Breast epithelium (tissue), 4 donors: ENCODE data around the gene GPR21. TPM values are rescaled to one million over a fixed set of nuclear protein-coding genes. Genes with fewer than 3 reads are reported as not detected.

ENCODE experiments used
- DNase-seq, 2 donors: peaks; one replicate each; pipeline ENCODE4 v3.0.0-alpha.2; 2019; ENCODE audit warnings: low spot score in 2 of 2
- H3K27ac ChIP-seq, 2 donors: fragments of 200-600 bp; sonication (generic) in 1 of 2; one replicate each; pipeline ENCODE4 v1.5.1; 2016 to 2019; ENCODE audit warnings: mild to moderate bottlenecking in 1 of 2
- H3K27me3 ChIP-seq, 2 donors: fragments of 200-600 bp; sonication (generic) in 1 of 2; one replicate each; pipeline versions ENCODE4 v1.5.1 to v1.6.0; 2017 to 2019; ENCODE audit warnings: control low read depth in 1 of 2, mild to moderate bottlenecking in 1 of 2
- H3K36me3 ChIP-seq: fragments of 200-600 bp; one replicate; pipeline ENCODE4 v1.5.1; 2019
- H3K4me1 ChIP-seq, 2 donors: fragments of 200-600 bp; sonication (generic); one replicate each; pipeline ENCODE4 v1.5.1; 2016 to 2019; ENCODE audit warnings: control low read depth in 1 of 2
- H3K4me3 ChIP-seq, 3 donors: fragments of 200-600 bp; sonication (generic); 1 replicate in 2 of 3; 2 replicates in 1 of 3; pipeline ENCODE4 v1.5.1; 2016 to 2019; ENCODE audit warnings: mild to moderate bottlenecking in 3 of 3, moderate library complexity in 2 of 3
- H3K9me3 ChIP-seq, 2 donors: fragments of 200-600 bp; sonication (generic) in 1 of 2; one replicate each; pipeline ENCODE4 v1.5.1; 2016 to 2019; ENCODE audit warnings: control low read depth in 1 of 2
- CTCF ChIP-seq, 3 donors: fragments of 450-650 bp; IDR thresholded peaks; one replicate each; pipeline ENCODE4 v1.5.1; 2016 to 2017; ENCODE audit warnings: antibody characterized with exemption in 3 of 3, mild to moderate bottlenecking in 3 of 3, moderate library complexity in 3 of 3
- POLR2A ChIP-seq: fragments of 450-650 bp; IDR thresholded peaks from one replicate; pipeline ENCODE4 v1.6.1; 2016; ENCODE audit warnings: antibody characterized with exemption, mild to moderate bottlenecking, moderate library complexity
- POLR2AphosphoS5 ChIP-seq, 3 donors: sonication (generic); formaldehyde crosslinking; IDR thresholded peaks; one replicate each; pipeline ENCODE4 v1.6.1; 2017; ENCODE audit warnings: antibody characterized with exemption in 3 of 3
- intact Hi-C: fragments of 100-400 bp; cut with DNase I; formaldehyde crosslinking; loops from one replicate; pipeline ENCODE4 v1.15.1; 2023; ENCODE audit warnings: low total_unique reads
- total RNA-seq, 3 donors: library from RNA; depleted of rRNA; stranded (reverse); fragments of >200 nt; gene quantifications; one replicate each; pipeline ENCODE4 v1.1.0, GENCODE V29; 2016

The GPR21 gene
- total RNA-seq, 3 donors from 2014 or later = 3.3 to 6.7 TPM; not detected in 1

GRCh38 chr9:123044586-123044985, 11.1 kb downstream of the GPR21 start:
- Histone ChIP-seq H3K27ac (no peak overlapping the region), H3K27me3 (no peaks in the 10 kb centered on the region), H3K9me3 (no peaks in the 10 kb centered on the region), H3K36me3 (no peaks in the 10 kb centered on the region), H3K4me1 (no peaks in the 10 kb centered on the region), H3K4me3 (no peak overlapping the region)
- no peak for DNase-seq
- intact Hi-C loops = no loop called here
- TF ChIP-seq POLR2A (no peak), POLR2AphosphoS5 (IDR thresholded peaks at IDR 0.05) (no peak), CTCF (IDR thresholded peaks at IDR 0.05) (no peak)

GRCh38 chr9:123046406-123047195, 13.1 kb downstream of the GPR21 start:
- H3K4me3 ChIP-seq = no peak overlapping the region
- no peak for DNase-seq
- TF ChIP-seq POLR2AphosphoS5 (IDR thresholded peaks at IDR 0.05) = no peak
- no peaks in the 10 kb centered on the region for H3K4me1 ChIP-seq
- intact Hi-C loops = no loop called here
- H3K27ac ChIP-seq = no peak overlapping the region
- no peaks in the 10 kb centered on the region for H3K36me3 ChIP-seq
- H3K9me3 ChIP-seq = no peaks in the 10 kb centered on the region
- H3K27me3 ChIP-seq = no peaks in the 10 kb centered on the region

GRCh38 chr9:123048748-123049147, 15.3 kb downstream of the GPR21 start:
- H3K36me3 ChIP-seq = no peaks in the 10 kb centered on the region
- H3K9me3 ChIP-seq = no peaks in the 10 kb centered on the region
- intact Hi-C loops = no loop called here
- no peaks in the 10 kb centered on the region for H3K27me3 ChIP-seq
- no peaks in the 10 kb centered on the region for H3K4me1 ChIP-seq
- TF ChIP-seq POLR2AphosphoS5 (IDR thresholded peaks at IDR 0.05) (no peak), POLR2A (no peak), CTCF (IDR thresholded peaks at IDR 0.05) (no peak)
- peak overlapping the region in 1 of 2 donors; percentile 39 for H3K27ac ChIP-seq
- no peak overlapping the region for H3K4me3 ChIP-seq
- DNase-seq = no peak

- no peak for TF ChIP-seq POLR2AphosphoS5 (IDR thresholded peaks at IDR 0.05)
- TF ChIP-seq CTCF (IDR thresholded peaks at IDR 0.05) = no peak
- no peak for TF ChIP-seq POLR2A
- Histone ChIP-seq H3K4me1 (no peaks in the 10 kb centered on the region), H3K4me3 (no peak overlapping the region), H3K36me3 (no peaks in the 10 kb centered on the region), H3K27me3 (no peaks in the 10 kb centered on the region), H3K9me3 (no peaks in the 10 kb centered on the region), H3K27ac (peak overlapping the region in 1 of 2 donors; percentile 8)
- intact Hi-C loops = no loop called here
- DNase-seq = no peak
Observed at GRCh38 chr9:123049589-123050222, 16.2 kb downstream of the GPR21 start.

- Histone ChIP-seq H3K4me3 (no peak overlapping the region), H3K4me1 (no peaks in the 10 kb centered on the region), H3K36me3 (no peaks in the 10 kb centered on the region), H3K27me3 (no peaks in the 10 kb centered on the region), H3K9me3 (no peaks in the 10 kb centered on the region), H3K27ac (no peak overlapping the region)
- TF ChIP-seq CTCF (IDR thresholded peaks at IDR 0.05) (no peak), POLR2A (no peak), POLR2AphosphoS5 (IDR thresholded peaks at IDR 0.05) (no peak)
- intact Hi-C loops = no loop called here
- no peak for DNase-seq
Observed at GRCh38 chr9:123053046-123053445, 19.6 kb downstream of the GPR21 start.
